Lower leg skin (tissue), 4 donors: ENCODE measurements around the gene POLR2B. TPM values are rescaled to one million over a fixed set of nuclear protein-coding genes. Genes with fewer than 3 reads are reported as not detected.
A peak's percentile ranks its signal among the peaks of the same experiment; 100 is the strongest.

Source experiments
- DNase-seq, 2 donors: peaks; one replicate each; pipeline ENCODE4 v3.0.0-alpha.2; 2019; ENCODE audit warnings: low spot score in 2 of 2
- H3K4me3 ChIP-seq: fragments of 200-600 bp; sonication (generic); 2 replicates; pipeline ENCODE4 v1.5.1; 2017; ENCODE audit warnings: mild to moderate bottlenecking, low read depth; ENCODE audit not compliant: poor library complexity, severe bottlenecking
- CTCF ChIP-seq, 3 donors: fragments of 450-650 bp; IDR thresholded peaks; one replicate each; pipeline ENCODE4 v1.5.1; 2016; ENCODE audit warnings: antibody characterized with exemption in 3 of 3, mild to moderate bottlenecking in 3 of 3, moderate library complexity in 2 of 3
- POLR2A ChIP-seq, 2 donors: fragments of 450-650 bp; IDR thresholded peaks; one replicate each; pipeline ENCODE4 v1.6.1; 2016 to 2017; ENCODE audit warnings: antibody characterized with exemption in 2 of 2, mild to moderate bottlenecking in 1 of 2, moderate library complexity in 1 of 2
- WGBS, 2 donors: methylation state at CpG; one replicate each; pipeline ENCODE4 v1.1.5; 2018; 5-methylcytosine and 5-hydroxymethylcytosine counted together
- intact Hi-C: fragments of 100-400 bp; cut with DNase I; formaldehyde crosslinking; loops from one replicate; pipeline ENCODE4 v1.15.0; 2023; ENCODE audit warnings: low total_unique reads
- total RNA-seq, 4 donors: library from RNA; depleted of rRNA; stranded (reverse); fragments of >200 nt; gene quantifications; one replicate each; pipeline ENCODE4 v1.1.0, GENCODE V29; 2016

POLR2B gene
- total RNA-seq, 4 donors from 2014 or later, result 47.5 to 109 (median 75.1) TPM

GRCh38 chr4:57018980-57019379 is 40.3 kb downstream of the POLR2B start:
- no peak for DNase-seq
- no peak for TF ChIP-seq POLR2A (IDR thresholded peaks at IDR 0.05)
- no peak for TF ChIP-seq CTCF (IDR thresholded peaks at IDR 0.05)
- intact Hi-C loops, result no loop called here
- no peak overlapping the region for H3K4me3 ChIP-seq

GRCh38 chr4:57020467-57021101 is 41.9 kb downstream of the POLR2B start:
- WGBS, 2 donors, result 92% methylated on average over 5 of the region's 5 CpGs
- TF ChIP-seq CTCF (IDR thresholded peaks at IDR 0.05) (no peak), POLR2A (IDR thresholded peaks at IDR 0.05) (no peak)
- H3K4me3 ChIP-seq, result no peak overlapping the region
- intact Hi-C loops, result no loop called here
- no peak for DNase-seq

GRCh38 chr4:57023104-57023503 is 44.4 kb downstream of the POLR2B start:
- 83 to 84% methylated on average over 4 of the region's 4 CpGs for WGBS, 2 donors
- H3K4me3 ChIP-seq, result no peak overlapping the region
- DNase-seq, result no peak
- TF ChIP-seq CTCF (IDR thresholded peaks at IDR 0.05) (no peak), POLR2A (IDR thresholded peaks at IDR 0.05) (no peak)
- intact Hi-C loops, result no loop called here

- DNase-seq, result no peak
- no peak for TF ChIP-seq CTCF (IDR thresholded peaks at IDR 0.05)
- no peak for TF ChIP-seq POLR2A (IDR thresholded peaks at IDR 0.05)
- 71% methylated on average over 3 of the region's 3 CpGs for WGBS, 2 donors
- intact Hi-C loops, result no loop called here
- no peak overlapping the region for H3K4me3 ChIP-seq
These were observed 55.8 kb downstream of the POLR2B start for GRCh38 chr4:57034520-57034919.

- peak; percentile 37 to 90 for DNase-seq
- TF ChIP-seq CTCF (IDR thresholded peaks at IDR 0.05), result peak in 1 of 3 donors; percentile 35
- TF ChIP-seq POLR2A (IDR thresholded peaks at IDR 0.05), result no peak
- intact Hi-C loops, result no loop called here
- no peak overlapping the region for H3K4me3 ChIP-seq
- WGBS, 2 donors, result 44 to 46% methylated on average over 15 of the region's 15 CpGs
These were observed 59.4 kb downstream of the POLR2B start for GRCh38 chr4:57037982-57038604.

- TF ChIP-seq POLR2A (IDR thresholded peaks at IDR 0.05) (no peak), CTCF (IDR thresholded peaks at IDR 0.05) (no peak)
- H3K4me3 ChIP-seq, result no peak overlapping the region
- WGBS, 2 donors, result 57% methylated on average over 2 of the region's 2 CpGs
- DNase-seq, result no peak
- intact Hi-C loops, result no loop called here
These were observed 60.6 kb downstream of the POLR2B start for GRCh38 chr4:57039345-57039744.
